ENCODE measurements around the gene TMF1.

The TMF1 gene

GRCh38 chr3:69051756-69052471, at the start of gene TMF1:
TMF1 (minus strand) TSS chr3:69052333; CDS start chr3:69052086, 247 bp downstream.
- in situ Hi-C loops (cut with HindIII; ENCODE audit: low pct_unique_long_range_greater_than_20kb, low sequenced_read_pairs), result no loop called here
- DNase-seq (ENCODE audit: low read depth in 1 of 2, low spot score in 1 of 2), result peak; percentile 58 to 98
- TF ChIP-seq JUND (IDR thresholded peaks at IDR 0.05; ENCODE audit: low read depth), result no peak

GRCh38 chr3:69099576-69099975, 47.4 kb upstream of the TMF1 start:
- no peak for TF ChIP-seq JUND (IDR thresholded peaks at IDR 0.05; ENCODE audit: low read depth)
- no peak for DNase-seq (ENCODE audit: low read depth in 1 of 2, low spot score in 1 of 2)
- in situ Hi-C loops (cut with HindIII; ENCODE audit: low pct_unique_long_range_greater_than_20kb, low sequenced_read_pairs), result no loop called here

- in situ Hi-C loops (cut with HindIII; ENCODE audit: low pct_unique_long_range_greater_than_20kb, low sequenced_read_pairs), result no loop called here
- no peak for DNase-seq (ENCODE audit: low read depth in 1 of 2, low spot score in 1 of 2)
- TF ChIP-seq JUND (IDR thresholded peaks at IDR 0.05; ENCODE audit: low read depth), result no peak
Observed at GRCh38 chr3:69097407-69098086, 45.4 kb upstream of the TMF1 start.

- DNase-seq (ENCODE audit: low read depth in 1 of 2, low spot score in 1 of 2), result no peak
- in situ Hi-C loops (cut with HindIII; ENCODE audit: low pct_unique_long_range_greater_than_20kb, low sequenced_read_pairs), result no loop called here
- no peak for TF ChIP-seq JUND (IDR thresholded peaks at IDR 0.05; ENCODE audit: low read depth)
Observed at GRCh38 chr3:69096299-69096698, 44.2 kb upstream of the TMF1 start.

- in situ Hi-C loops (cut with HindIII; ENCODE audit: low pct_unique_long_range_greater_than_20kb, low sequenced_read_pairs), result no loop called here
- TF ChIP-seq JUND (IDR thresholded peaks at IDR 0.05; ENCODE audit: low read depth), result no peak
- DNase-seq (ENCODE audit: low read depth in 1 of 2, low spot score in 1 of 2), result no peak
Observed at GRCh38 chr3:69095636-69096035, 43.5 kb upstream of the TMF1 start.

GRCh38 chr3:69094467-69095205, 42.5 kb upstream of the TMF1 start:
- no peak for TF ChIP-seq JUND (IDR thresholded peaks at IDR 0.05; ENCODE audit: low read depth)
- no peak for DNase-seq (ENCODE audit: low read depth in 1 of 2, low spot score in 1 of 2)
- in situ Hi-C loops (cut with HindIII; ENCODE audit: low pct_unique_long_range_greater_than_20kb, low sequenced_read_pairs), result no loop called here

- in situ Hi-C loops (cut with HindIII; ENCODE audit: low pct_unique_long_range_greater_than_20kb, low sequenced_read_pairs), result no loop called here
Observed at GRCh38 chr3:69092030-69092516, 39.9 kb upstream of the TMF1 start.

GRCh38 chr3:69091389-69092029, 39.4 kb upstream of the TMF1 start:
- no peak for DNase-seq (ENCODE audit: low read depth in 1 of 2, low spot score in 1 of 2)
- no peak for TF ChIP-seq JUND (IDR thresholded peaks at IDR 0.05; ENCODE audit: low read depth)
- in situ Hi-C loops (cut with HindIII; ENCODE audit: low pct_unique_long_range_greater_than_20kb, low sequenced_read_pairs), result no loop called here

More at GRCh38 chr3:69092030-69092516, 39.9 kb upstream of the TMF1 start:
- no peak for DNase-seq (ENCODE audit: low read depth in 1 of 2, low spot score in 1 of 2)
- TF ChIP-seq JUND (IDR thresholded peaks at IDR 0.05; ENCODE audit: low read depth), result no peak

GRCh38 chr3:69090021-69090420, 37.9 kb upstream of the TMF1 start:
- no peak for DNase-seq (ENCODE audit: low read depth in 1 of 2, low spot score in 1 of 2)
- in situ Hi-C loops (cut with HindIII; ENCODE audit: low pct_unique_long_range_greater_than_20kb, low sequenced_read_pairs), result no loop called here
- no peak for TF ChIP-seq JUND (IDR thresholded peaks at IDR 0.05; ENCODE audit: low read depth)

GRCh38 chr3:69088063-69088462, 35.9 kb upstream of the TMF1 start:
- in situ Hi-C loops (cut with HindIII; ENCODE audit: low pct_unique_long_range_greater_than_20kb, low sequenced_read_pairs), result no loop called here
- DNase-seq (ENCODE audit: low read depth in 1 of 2, low spot score in 1 of 2), result no peak
- TF ChIP-seq JUND (IDR thresholded peaks at IDR 0.05; ENCODE audit: low read depth), result no peak

GRCh38 chr3:69087030-69087791, 35.1 kb upstream of the TMF1 start:
- TF ChIP-seq JUND (IDR thresholded peaks at IDR 0.05; ENCODE audit: low read depth), result no peak
- in situ Hi-C loops (cut with HindIII; ENCODE audit: low pct_unique_long_range_greater_than_20kb, low sequenced_read_pairs), result no loop called here
- no peak for DNase-seq (ENCODE audit: low read depth in 1 of 2, low spot score in 1 of 2)

Measured in T47D (cell line).